DND-41 (cell line): Measurements from ENCODE around the gene PEAK1.

Experiments
- ATAC-seq: fragments of 200-7000 bp; cut with Tn5 transposase; 3 replicates; pipeline ENCODE4 v1.9.1; 2021; ENCODE audit warnings: low read depth; ENCODE audit not compliant: insufficient read depth
- DNase-seq: peaks from one replicate; pipeline ENCODE4 v3.0.0-alpha.2; 2020
- H2AFZ ChIP-seq: 2 replicates; pipeline ENCODE4 v1.6.0; 2012; ENCODE audit warnings: low read depth, low read length
- H3K27ac ChIP-seq: 2 replicates; pipeline ENCODE4 v1.5.1; 2012; ENCODE audit warnings: low read length, inconsistent platforms
- H3K27me3 ChIP-seq: fragments of 200-600 bp; sonication (generic); 2 replicates; pipeline ENCODE4 v1.6.0; 2012; ENCODE audit warnings: low read length, mild to moderate bottlenecking, inconsistent platforms; ENCODE audit not compliant: insufficient read depth, poor library complexity
- H3K36me3 ChIP-seq: 2 replicates; pipeline ENCODE4 v1.5.1; 2012; ENCODE audit warnings: low read length, inconsistent platforms; ENCODE audit not compliant: insufficient read depth
- H3K4me1 ChIP-seq: 2 replicates; pipeline ENCODE4 v1.5.1; 2012; ENCODE audit warnings: mild to moderate bottlenecking, low read length; ENCODE audit not compliant: insufficient read depth
- H3K4me2 ChIP-seq: 2 replicates; pipeline ENCODE4 v1.6.0; 2012; ENCODE audit warnings: mild to moderate bottlenecking, moderate library complexity, low read length, inconsistent platforms; ENCODE audit not compliant: insufficient read depth
- H3K4me3 ChIP-seq, 2 experiments: fragments of 200-600 bp in 1 of 2; shearing (Covaris generic) in 1 of 2; 2 replicates each; pipeline ENCODE4 v1.5.1; 2012 to 2016; ENCODE audit warnings: inconsistent platforms in 2 of 2, low read length in 2 of 2, mild to moderate bottlenecking in 2 of 2, low read depth in 1 of 2, moderate library complexity in 1 of 2
- H3K79me2 ChIP-seq: 2 replicates; pipeline ENCODE4 v1.6.0; 2012; ENCODE audit warnings: low read length, inconsistent platforms; ENCODE audit not compliant: insufficient read depth
- H3K9ac ChIP-seq: 2 replicates; pipeline ENCODE4 v1.6.0; 2012; ENCODE audit warnings: low read depth, mild to moderate bottlenecking, inconsistent platforms, low read length, moderate library complexity
- H3K9me3 ChIP-seq: 2 replicates; pipeline ENCODE4 v1.5.1; 2012; ENCODE audit warnings: low read length, moderate library complexity, mild to moderate bottlenecking, inconsistent platforms; ENCODE audit not compliant: insufficient read depth, severe bottlenecking
- H4K20me1 ChIP-seq: 2 replicates; pipeline ENCODE4 v1.6.0; 2012; ENCODE audit warnings: low read length; ENCODE audit not compliant: insufficient read depth
- CTCF ChIP-seq: IDR thresholded peaks from 2 replicates; pipeline ENCODE4 v1.5.1; 2012; ENCODE audit warnings: borderline replicate concordance, low read length, moderate library complexity, mild to moderate bottlenecking; ENCODE audit not compliant: poor library complexity, severe bottlenecking; ENCODE audit errors: extremely low read depth
- EZH2 ChIP-seq: IDR thresholded peaks from 3 replicates; pipeline ENCODE4 v1.6.1; 2012; ENCODE audit warnings: borderline replicate concordance, low read depth, mild to moderate bottlenecking, moderate library complexity, low read length, inconsistent platforms; ENCODE audit not compliant: severe bottlenecking

PEAK1 gene

GRCh38 chr15:77396692-77397091, 23.2 kb downstream of the PEAK1 start:
- Histone ChIP-seq H3K27ac (no peak overlapping the region), H3K79me2 (peaks cover 64% of the 10 kb centered on the region), H3K9me3 (peaks cover 25% of the 10 kb centered on the region), H3K4me1 (no peaks in the 10 kb centered on the region), H2AFZ (no peak overlapping the region), H3K4me2 (no peak overlapping the region), H4K20me1 (peaks cover 14% of the 10 kb centered on the region; the same call in 1 of the 2 replicates), H3K4me3 (no peak overlapping the region), H3K36me3 (no peaks in the 10 kb centered on the region), H3K9ac (no peak overlapping the region), H3K27me3 (no peaks in the 10 kb centered on the region)
- no peak for DNase-seq
- no peak for ATAC-seq
- TF ChIP-seq EZH2 (no peak), CTCF (no peak)

DNA sequence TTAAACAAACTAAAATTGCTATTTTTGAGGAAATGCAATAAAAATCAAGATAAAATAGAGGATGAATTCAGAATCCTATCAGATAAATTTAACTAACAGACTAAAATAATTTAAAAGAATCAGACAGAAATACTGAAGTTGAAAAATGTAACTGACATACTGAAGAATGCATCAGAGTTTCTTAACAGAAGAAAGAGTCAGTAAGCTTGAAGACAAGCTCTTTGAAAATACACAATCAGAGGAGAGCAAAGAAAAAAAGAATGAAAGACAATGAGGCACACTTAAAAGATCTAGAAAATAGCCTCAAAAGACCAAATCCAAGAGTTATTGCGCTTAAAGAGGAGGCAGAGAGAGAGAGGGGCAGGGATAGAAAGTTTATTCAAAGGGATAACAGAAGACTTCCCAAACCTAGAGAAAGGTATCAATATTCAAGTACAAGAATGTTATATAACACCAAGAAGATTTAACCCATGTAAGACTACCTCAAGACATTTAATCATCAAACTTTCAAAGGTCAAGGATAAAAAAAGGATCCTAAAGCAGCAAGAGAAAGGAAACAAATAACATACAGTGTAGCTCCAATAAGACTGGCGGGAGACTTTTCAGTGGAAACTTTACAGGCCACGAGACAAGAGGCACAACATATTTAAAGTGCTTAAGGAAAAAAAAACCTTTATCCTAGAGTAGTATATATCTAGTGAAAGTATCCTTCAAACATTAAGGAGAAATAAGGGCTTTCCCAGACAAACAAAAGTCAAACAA, 24.7 kb downstream of the PEAK1 start:
- no peak for TF ChIP-seq CTCF
- TF ChIP-seq EZH2: no peak
- ATAC-seq (no peak), DNase-seq (no peak)
- H3K4me1 ChIP-seq: no peaks in the 10 kb centered on the region
- H3K27ac ChIP-seq: no peak overlapping the region
- H3K27me3 ChIP-seq: no peaks in the 10 kb centered on the region
- no peaks in the 10 kb centered on the region for H3K36me3 ChIP-seq
- H3K9me3 ChIP-seq: peaks cover 22% of the 10 kb centered on the region
- H3K9ac ChIP-seq: no peak overlapping the region
- no peak overlapping the region for H3K4me2 ChIP-seq
- peaks cover 58% of the 10 kb centered on the region for H3K79me2 ChIP-seq
- H3K4me3 ChIP-seq: no peak overlapping the region
- no peak overlapping the region for H2AFZ ChIP-seq
- peaks cover 17% of the 10 kb centered on the region; the same call in 1 of the 2 replicates for H4K20me1 ChIP-seq

DNA sequence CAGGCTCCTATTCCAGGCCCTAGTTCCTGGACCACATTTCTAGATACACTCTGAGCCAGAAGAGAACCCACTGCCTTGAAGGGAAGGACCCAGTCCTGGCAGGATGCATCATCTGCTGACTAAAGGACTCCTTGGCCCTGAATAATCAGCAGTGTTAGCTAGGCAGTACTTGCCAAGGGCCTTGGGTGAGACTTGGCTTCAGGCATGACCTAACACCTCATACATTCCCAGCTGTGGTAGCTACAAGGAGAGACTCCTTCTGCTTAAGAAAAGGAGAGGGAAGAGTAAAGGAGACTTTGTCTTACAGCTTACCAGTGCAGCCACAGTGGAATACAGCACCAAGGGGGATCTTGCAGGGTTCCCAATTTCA, 26.4 kb downstream of the PEAK1 start:
- H3K4me1 ChIP-seq: no peaks in the 10 kb centered on the region
- H2AFZ ChIP-seq: no peak overlapping the region
- no peak overlapping the region for H3K4me2 ChIP-seq
- H3K36me3 ChIP-seq: no peaks in the 10 kb centered on the region
- H4K20me1 ChIP-seq: peaks cover 17% of the 10 kb centered on the region; the same call in 1 of the 2 replicates
- no peak for TF ChIP-seq CTCF
- TF ChIP-seq EZH2: no peak
- H3K27me3 ChIP-seq: no peaks in the 10 kb centered on the region
- H3K9me3 ChIP-seq: peaks cover 12% of the 10 kb centered on the region
- DNase-seq (no peak), ATAC-seq (no peak)
- no peak overlapping the region for H3K9ac ChIP-seq
- H3K27ac ChIP-seq: no peak overlapping the region
- no peak overlapping the region for H3K4me3 ChIP-seq
- peaks cover 52% of the 10 kb centered on the region for H3K79me2 ChIP-seq
